Putamen (tissue), 1 donor: ENCODE data around the gene NAV1.

Experiments
- DNase-seq: peaks from one replicate; pipeline ENCODE4 v3.0.0-alpha.2; 2016; ENCODE audit warnings: low spot score

NAV1 gene

DNA sequence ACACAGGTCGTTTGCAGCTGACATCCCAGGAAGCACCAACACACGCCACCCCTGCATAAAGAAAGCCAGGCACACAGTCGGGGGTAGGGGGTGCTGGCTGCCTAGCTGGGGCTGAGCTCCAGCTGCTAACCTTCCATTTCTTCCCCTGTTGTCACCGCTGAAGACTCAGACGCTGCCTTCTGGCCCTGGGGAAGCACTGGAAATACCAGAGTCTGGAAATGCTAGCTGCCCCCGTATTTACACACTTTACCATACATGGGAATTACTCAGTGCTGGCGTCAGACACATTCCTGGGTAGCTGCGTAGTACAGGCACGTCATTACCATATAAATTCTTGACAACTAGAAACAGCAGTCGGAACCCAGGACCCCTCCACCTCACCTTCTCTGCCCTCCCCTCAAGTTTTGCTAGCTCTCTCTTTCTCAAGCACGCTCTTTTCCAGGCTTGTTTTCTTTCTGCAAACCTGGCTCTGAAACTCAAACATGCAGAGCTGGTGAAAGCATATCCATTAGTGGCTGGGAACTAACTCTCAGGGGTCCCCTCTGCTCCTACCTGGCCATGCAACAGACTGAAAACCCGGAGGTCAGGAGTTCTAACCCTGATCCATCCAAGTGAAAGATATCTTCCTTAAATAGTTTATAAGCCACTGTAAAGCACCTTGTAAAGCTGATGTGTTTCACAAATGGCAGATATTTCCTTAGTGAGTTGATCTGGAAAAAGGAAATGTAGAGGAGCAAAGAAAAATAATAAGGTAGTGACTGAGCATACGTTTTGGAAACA, 35.3 kb upstream of the NAV1 start:
- no peak for DNase-seq

- DNase-seq, result no peak
Observed at GRCh38 chr1:201504179-201504631, 34.7 kb upstream of the NAV1 start.

DNA sequence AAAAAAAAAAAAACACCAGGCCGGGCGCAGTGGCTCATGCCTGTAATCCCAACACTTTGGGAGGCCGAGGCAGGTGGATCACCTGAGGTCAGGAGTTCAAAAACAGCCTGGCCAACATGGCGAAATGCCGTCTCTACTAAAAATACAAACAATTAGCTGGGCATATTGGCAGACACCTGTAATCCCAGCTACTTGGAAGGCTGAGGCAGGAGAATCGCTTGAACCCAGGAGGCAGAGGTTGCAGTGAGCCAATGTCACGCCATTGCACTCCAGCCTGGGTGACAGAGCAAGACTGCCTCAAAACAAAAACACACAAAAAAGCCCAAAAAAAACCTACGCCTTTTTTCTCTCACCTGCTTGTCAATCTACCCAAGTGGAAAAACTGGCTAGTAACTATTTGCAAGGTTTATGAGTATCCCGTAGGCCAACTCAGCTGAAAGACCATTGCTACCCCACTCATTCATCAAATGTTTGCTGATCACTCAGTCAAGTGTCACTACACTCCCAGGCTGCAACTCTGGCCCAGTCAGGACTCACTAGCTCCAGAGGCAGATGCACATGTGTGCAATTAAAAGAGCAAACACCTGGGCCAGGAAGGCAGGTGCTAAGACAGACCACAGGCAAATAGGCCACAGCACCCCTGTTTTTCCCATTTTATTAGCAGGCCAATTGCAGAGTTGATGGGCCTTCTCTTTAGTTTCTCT, 34.0 kb upstream of the NAV1 start:
- no peak for DNase-seq

GRCh38 chr1:201505503-201505890, 33.4 kb upstream of the NAV1 start:
- DNase-seq, result no peak

GRCh38 chr1:201506092-201506491, 32.8 kb upstream of the NAV1 start:
- no peak for DNase-seq

DNA sequence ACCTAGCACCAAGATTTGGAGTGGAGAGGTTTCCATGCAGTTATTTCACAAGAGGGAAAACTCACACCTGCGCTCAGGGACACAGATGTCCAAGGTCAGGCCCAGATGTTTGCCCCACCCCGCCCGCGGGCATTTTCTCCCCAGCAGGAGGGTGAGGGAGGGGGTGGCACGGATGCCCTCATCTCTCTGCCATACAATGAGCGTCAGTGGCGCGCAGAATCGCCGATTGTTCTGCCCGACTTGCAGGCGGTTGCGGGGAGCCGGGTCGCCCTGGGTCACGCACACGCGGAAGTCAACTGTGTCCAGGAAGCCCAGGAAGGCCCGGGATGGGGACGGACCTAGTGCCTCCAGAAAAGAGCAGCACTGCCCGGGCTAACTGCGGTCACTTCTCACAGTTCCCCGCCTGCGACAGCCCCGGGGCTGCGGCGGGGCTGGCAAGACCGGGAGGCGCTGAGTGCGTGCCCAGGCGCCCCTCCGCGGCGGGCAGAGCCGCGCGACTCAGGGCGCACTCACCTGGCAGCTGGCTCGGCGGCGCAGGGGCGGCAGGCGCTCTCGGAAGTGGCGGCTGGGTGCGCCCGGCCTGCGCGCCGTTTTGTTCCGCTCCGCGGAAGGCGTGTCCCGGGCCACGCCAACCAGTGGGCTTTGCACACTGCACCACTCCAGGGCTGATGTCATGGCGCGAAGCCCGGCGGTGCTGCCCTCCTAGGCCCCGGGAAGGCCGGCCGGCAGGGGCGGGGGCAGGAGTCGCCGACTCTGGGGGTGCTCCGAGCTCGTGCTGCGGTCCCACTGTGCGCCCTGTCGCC, 32.2 kb upstream of the NAV1 start, which contains the start of gene CSRP1:
TSS of gene CSRP1 (minus strand) at position 567 of the 803 bp plus-strand sequence. CDS start 10,820 bp downstream, outside the sequence.
- DNase-seq, result peak; percentile 92

- no peak for DNase-seq
Observed at GRCh38 chr1:201507360-201507675, 31.6 kb upstream of the NAV1 start.

- no peak for DNase-seq
Observed at GRCh38 chr1:201508809-201509208, 30.1 kb upstream of the NAV1 start.

DNA sequence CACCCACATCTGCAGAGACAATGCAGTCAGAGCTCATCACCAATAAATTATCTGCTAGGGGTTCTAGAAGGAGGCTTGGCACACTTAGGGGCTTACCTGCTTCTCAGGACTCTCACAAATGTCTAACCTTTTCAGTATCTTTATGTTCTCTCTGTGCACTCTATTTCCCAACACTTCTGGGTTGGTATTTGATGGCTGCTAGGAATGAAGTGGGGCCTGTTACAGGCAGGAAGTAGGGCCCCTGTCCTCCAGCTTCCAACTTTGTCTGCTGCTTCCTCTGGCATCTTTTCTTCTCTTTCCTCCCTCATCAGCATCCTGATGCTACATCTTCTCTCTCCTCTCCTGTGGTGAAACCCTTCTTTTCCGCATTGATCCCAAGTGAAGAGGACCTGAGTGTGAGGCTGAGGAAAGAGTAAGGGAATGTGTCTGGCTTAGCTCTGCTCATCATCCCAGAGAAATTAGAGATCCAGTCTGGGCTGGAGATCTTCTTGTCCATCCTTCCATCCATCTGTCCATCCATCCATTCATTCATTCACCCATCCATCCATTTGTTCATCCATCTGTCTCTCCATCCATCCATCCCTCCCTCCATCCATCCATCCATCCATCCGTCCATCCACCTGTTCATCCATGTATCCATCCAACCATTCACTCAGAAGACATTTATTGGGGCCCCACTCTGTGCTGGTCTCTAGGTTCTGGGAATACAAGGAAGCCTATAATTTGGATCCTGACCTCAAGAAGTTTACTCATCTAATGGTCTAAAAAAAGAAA, 29.1 kb upstream of the NAV1 start:
- no peak for DNase-seq

- DNase-seq, result no peak
Observed at GRCh38 chr1:201510734-201511133, 28.2 kb upstream of the NAV1 start.

DNA sequence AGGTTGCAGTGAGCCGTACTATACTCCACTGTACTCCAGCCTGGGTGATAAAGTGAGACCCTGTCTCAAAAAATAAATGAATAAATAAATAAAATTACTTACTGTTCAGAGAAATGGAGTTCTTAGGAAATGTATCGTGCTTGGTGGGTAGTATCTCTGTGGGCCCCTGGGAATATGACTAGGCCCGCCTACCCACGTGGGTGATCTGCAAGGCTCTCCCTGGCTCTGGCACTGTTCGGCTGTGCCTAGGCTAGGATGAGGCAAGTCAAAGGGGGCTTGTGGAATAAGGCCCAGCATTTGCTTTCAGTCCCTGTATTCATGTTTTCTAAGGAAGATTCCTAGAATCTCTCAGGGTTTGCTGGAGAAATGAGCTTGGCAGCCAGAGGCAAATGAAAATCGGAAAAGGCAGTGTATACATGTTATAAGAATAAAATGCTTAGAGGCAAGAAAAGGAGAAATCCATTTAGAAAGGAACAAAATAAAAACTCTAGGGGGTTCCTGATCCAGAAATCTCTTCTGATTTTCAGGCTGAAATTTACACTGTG, 27.5 kb upstream of the NAV1 start:
- DNase-seq, result no peak

DNA sequence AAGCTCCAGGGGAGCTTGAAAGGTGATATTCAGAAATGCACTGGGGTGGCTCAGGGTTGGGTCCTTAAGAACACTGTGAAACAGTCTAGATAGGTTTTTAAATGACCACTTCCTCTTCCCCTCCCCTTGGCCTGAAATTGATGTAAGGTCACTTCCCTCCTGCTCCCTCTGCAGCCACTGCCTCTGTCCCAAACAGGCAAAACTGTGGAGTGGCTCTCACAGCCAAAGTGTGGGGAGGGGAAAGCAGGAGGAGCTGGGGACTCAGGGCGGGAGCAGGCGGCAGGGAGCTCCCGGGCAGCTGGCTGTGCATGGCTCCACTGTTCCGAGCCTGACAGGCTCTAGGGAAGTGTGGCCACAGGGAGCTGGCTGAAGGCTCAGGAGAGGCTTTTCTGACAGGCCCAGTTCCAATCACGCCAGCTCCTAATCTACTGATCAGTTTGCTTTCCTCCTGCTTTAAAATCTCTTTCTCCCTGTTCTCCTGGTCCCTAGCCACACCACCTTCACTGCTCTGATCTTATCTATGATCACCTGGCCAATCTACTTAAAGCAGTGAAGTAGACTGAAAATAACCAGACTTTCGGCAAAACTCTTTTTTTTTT, 26.9 kb upstream of the NAV1 start:
- DNase-seq, result peak; percentile 84

DNA sequence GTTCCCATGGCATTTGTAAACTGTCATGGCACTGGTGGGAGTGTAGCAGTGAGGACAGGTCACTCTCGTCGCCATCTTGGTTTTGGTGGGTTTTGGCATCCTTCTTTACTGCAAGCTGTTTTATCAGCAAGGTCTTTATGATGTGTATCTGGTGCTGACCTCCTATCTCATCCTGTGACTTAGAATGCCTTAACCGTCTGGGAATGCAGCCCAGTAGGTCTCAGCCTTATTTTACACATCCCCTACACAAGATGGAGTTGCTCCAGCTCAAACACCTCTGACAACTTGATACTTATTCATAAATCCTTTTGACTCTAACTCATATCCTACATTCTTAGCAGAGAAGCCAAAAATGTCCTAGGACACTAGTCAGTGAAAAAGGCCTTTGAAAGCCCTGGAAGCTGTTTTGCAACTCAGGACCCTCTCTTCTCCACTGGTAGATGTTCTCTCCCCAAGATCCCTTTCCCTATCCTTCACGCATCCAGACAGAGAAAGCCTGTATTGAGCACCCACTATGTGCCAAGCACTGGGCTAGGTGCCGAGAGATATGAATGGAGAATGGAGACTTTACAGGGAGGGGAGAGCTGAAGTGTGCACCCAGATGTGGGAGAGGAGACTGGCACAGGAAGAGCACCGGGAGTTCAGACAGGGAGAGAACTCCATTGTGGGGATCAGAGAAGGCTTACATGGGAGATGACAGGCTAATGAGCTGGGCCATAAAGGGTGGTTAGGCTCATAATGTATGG, 25.3 kb upstream of the NAV1 start:
- no peak for DNase-seq

GRCh38 chr1:201514466-201514865, 24.5 kb upstream of the NAV1 start:
- no peak for DNase-seq

GRCh38 chr1:201515062-201515750, 23.7 kb upstream of the NAV1 start:
- DNase-seq, result no peak

- no peak for DNase-seq
Observed at GRCh38 chr1:201515895-201516294, 23.0 kb upstream of the NAV1 start.

GRCh38 chr1:201516511-201517127, 22.3 kb upstream of the NAV1 start:
- no peak for DNase-seq

GRCh38 chr1:201517631-201518030, 21.3 kb upstream of the NAV1 start:
- no peak for DNase-seq

DNA sequence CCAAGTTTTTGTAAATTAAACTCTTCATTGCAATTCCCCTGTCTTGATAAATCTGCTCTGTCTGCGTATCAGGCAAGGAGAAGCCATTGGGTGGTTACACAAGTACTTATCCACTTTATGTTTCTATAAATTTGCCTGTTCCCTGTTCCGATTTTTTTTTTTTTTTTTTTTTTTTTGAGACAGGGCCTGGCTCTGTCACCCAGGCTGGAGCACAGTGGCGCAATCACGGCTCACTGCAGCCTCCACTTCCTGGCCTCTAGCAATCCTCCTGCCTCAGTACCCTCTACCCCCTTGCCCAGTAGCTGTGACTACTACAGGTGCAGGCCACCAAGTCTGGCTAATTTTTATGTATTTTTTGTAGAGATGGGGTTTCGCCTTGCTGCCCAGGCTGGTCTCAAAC, 20.9 kb upstream of the NAV1 start:
- DNase-seq, result no peak
